ENCODE measurements around the gene RASGEF1B.

DNA sequence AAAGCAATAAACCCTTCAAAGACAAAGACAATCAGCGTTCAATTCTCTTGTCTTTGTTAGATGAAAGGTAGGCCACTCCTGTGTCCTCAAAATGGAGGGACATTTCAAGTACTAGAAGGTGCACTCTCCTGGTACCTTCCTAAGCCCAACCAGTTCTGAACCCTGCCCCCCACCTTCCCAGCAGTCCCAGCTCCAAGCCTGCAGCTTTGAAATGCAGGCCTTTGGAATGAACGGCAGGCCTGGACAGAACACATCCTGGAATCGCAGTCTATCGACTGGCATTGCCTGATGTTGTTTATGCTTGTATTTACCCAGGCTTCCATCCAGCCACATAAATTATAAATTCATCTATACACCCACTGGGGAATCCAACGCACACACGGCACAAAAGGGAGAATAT, 47.4 kb downstream of the RASGEF1B start:
- TF ChIP-seq ATF2 (CRISPR knock-in tag; IDR thresholded peaks at IDR 0.05; ENCODE audit: borderline replicate concordance, low read depth) = no peak
- TF ChIP-seq ZNF263 (CRISPR knock-in tag; IDR thresholded peaks at IDR 0.05; ENCODE audit: low read depth) = no peak
- TF ChIP-seq JUN (CRISPR knock-in tag; IDR thresholded peaks at IDR 0.05) = no peak
- TF ChIP-seq, protein P1, sequence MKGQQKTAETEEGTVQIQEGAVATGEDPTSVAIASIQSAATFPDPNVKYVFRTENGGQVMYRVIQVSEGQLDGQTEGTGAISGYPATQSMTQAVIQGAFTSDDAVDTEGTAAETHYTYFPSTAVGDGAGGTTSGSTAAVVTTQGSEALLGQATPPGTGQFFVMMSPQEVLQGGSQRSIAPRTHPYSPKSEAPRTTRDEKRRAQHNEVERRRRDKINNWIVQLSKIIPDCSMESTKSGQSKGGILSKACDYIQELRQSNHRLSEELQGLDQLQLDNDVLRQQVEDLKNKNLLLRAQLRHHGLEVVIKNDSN (CRISPR knock-in tag; IDR thresholded peaks at IDR 0.05) = no peak
- TF ChIP-seq CTCF (IDR thresholded peaks at IDR 0.05) = no peak
- TF ChIP-seq, protein P2, sequence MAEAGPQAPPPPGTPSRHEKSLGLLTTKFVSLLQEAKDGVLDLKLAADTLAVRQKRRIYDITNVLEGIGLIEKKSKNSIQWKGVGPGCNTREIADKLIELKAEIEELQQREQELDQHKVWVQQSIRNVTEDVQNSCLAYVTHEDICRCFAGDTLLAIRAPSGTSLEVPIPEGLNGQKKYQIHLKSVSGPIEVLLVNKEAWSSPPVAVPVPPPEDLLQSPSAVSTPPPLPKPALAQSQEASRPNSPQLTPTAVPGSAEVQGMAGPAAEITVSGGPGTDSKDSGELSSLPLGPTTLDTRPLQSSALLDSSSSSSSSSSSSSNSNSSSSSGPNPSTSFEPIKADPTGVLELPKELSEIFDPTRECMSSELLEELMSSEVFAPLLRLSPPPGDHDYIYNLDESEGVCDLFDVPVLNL (CRISPR knock-in tag; IDR thresholded peaks at IDR 0.05; ENCODE audit: borderline replicate concordance, low read depth) = no peak
- no peak for TF ChIP-seq PRDM15 (CRISPR knock-in tag; IDR thresholded peaks at IDR 0.05)
- TF ChIP-seq NFE2L1 (CRISPR knock-in tag; IDR thresholded peaks at IDR 0.05) = no peak
- TF ChIP-seq, protein P3, sequence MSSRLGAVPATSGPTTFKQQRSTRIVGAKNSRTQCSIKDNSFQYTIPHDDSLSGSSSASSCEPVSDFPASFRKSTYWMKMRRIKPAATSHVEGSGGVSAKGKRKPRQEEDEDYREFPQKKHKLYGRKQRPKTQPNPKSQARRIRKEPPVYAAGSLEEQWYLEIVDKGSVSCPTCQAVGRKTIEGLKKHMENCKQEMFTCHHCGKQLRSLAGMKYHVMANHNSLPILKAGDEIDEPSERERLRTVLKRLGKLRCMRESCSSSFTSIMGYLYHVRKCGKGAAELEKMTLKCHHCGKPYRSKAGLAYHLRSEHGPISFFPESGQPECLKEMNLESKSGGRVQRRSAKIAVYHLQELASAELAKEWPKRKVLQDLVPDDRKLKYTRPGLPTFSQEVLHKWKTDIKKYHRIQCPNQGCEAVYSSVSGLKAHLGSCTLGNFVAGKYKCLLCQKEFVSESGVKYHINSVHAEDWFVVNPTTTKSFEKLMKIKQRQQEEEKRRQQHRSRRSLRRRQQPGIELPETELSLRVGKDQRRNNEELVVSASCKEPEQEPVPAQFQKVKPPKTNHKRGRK (CRISPR knock-in tag; IDR thresholded peaks at IDR 0.05; ENCODE audit: borderline replicate concordance) = no peak
- TF ChIP-seq, protein P4, sequence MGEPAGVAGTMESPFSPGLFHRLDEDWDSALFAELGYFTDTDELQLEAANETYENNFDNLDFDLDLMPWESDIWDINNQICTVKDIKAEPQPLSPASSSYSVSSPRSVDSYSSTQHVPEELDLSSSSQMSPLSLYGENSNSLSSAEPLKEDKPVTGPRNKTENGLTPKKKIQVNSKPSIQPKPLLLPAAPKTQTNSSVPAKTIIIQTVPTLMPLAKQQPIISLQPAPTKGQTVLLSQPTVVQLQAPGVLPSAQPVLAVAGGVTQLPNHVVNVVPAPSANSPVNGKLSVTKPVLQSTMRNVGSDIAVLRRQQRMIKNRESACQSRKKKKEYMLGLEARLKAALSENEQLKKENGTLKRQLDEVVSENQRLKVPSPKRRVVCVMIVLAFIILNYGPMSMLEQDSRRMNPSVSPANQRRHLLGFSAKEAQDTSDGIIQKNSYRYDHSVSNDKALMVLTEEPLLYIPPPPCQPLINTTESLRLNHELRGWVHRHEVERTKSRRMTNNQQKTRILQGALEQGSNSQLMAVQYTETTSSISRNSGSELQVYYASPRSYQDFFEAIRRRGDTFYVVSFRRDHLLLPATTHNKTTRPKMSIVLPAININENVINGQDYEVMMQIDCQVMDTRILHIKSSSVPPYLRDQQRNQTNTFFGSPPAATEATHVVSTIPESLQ (CRISPR knock-in tag; IDR thresholded peaks at IDR 0.05) = no peak
- TF ChIP-seq, protein P5, sequence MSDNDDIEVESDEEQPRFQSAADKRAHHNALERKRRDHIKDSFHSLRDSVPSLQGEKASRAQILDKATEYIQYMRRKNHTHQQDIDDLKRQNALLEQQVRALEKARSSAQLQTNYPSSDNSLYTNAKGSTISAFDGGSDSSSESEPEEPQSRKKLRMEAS (CRISPR knock-in tag; IDR thresholded peaks at IDR 0.05) = no peak
- no peak for TF ChIP-seq ZNF317 (CRISPR knock-in tag; IDR thresholded peaks at IDR 0.05; ENCODE audit: borderline replicate concordance, low read depth)
- TF ChIP-seq NR2C2 (CRISPR knock-in tag; IDR thresholded peaks at IDR 0.05) = no peak
- TF ChIP-seq ZBTB43 (CRISPR knock-in tag; IDR thresholded peaks at IDR 0.05) = no peak

Measured in WTC11 (cell line).